NT2/D1 (cell line): ENCODE results near the gene SH3D19.

Experiments used
- SUZ12 ChIP-seq: IDR thresholded peaks from 2 replicates; pipeline ENCODE4 v1.6.1; 2011; ENCODE audit not compliant: insufficient read length, insufficient read depth; ENCODE audit errors: extremely low read depth
- YY1 ChIP-seq: IDR thresholded peaks from 2 replicates; pipeline ENCODE4 v1.6.1; 2011; ENCODE audit not compliant: insufficient read length, insufficient read depth
- ZNF274 ChIP-seq: IDR thresholded peaks from 2 replicates; pipeline ENCODE4 v1.6.1; 2011; ENCODE audit warnings: mild to moderate bottlenecking, low read depth, low read length

DNA sequence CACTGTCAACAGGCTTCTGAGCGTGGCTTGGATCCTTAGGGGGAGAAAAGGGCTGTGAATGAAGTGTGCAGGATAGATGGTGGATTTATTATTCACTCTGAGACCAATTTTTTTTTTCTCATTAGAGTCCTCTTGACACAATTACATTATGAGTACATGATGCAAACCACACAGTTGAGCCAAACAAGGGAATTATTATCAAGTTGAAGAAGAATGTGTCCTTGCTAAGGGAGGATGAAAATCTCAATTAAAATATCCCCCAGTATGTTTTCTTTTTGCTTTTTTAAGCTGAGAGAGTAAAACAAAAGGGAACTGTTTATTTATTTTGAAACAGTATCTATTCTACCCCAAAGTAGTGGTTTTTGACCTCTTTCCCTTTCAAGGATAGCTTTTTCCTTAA, 185.6 kb downstream of the SH3D19 start:
- TF ChIP-seq YY1: no peak
- TF ChIP-seq ZNF274: no peak
- TF ChIP-seq SUZ12: no peak
